Neural crest cell (in vitro differentiated cells): ENCODE measurements around the gene GRIA4. TPM values are rescaled to one million over a fixed set of nuclear protein-coding genes. Genes with fewer than 3 reads are reported as not detected.

Source experiments
- DNase-seq: peaks from one replicate; pipeline ENCODE4 v3.0.0; 2021; ENCODE audit warnings: low read depth, mixed read lengths, low spot score
- H3K27ac Mint-ChIP-seq: one replicate; pipeline ENCODE4 v1.8.0; 2021; ENCODE audit warnings: mild to moderate bottlenecking, mixed read lengths; ENCODE audit not compliant: unreplicated experiment
- H3K27me3 Mint-ChIP-seq: 2 replicates; pipeline ENCODE4 v1.8.0; 2021; ENCODE audit warnings: low read depth, mild to moderate bottlenecking, mixed read lengths
- H3K36me3 Mint-ChIP-seq: 2 replicates; pipeline ENCODE4 v1.8.0; 2021; ENCODE audit warnings: low read depth, mild to moderate bottlenecking, mixed read lengths
- H3K4me1 Mint-ChIP-seq: 2 replicates; pipeline ENCODE4 v1.8.0; 2021; ENCODE audit warnings: mixed read lengths
- H3K4me3 Mint-ChIP-seq: one replicate; pipeline ENCODE4 v1.8.0; 2021; ENCODE audit warnings: mild to moderate bottlenecking, mixed read lengths
- H3K9me3 Mint-ChIP-seq: 2 replicates; pipeline ENCODE4 v1.8.0; 2021; ENCODE audit warnings: mixed read lengths
- total RNA-seq: library from RNA; stranded (reverse); gene quantifications from 2 replicates; pipeline ENCODE4 v1.2.1, GENCODE V29; 2021
- TF ChIP-seq, protein P1 (sequence below): fragments of 200-600 bp; sonication (generic); conservative IDR thresholded peaks from 2 replicates; pipeline ENCODE4 v1.5.0; 2021; ENCODE audit warnings: antibody characterized with exemption, mild to moderate bottlenecking

The GRIA4 gene
- total RNA-seq, 1 donor from 2014 or later, result 2.9 TPM

DNA sequence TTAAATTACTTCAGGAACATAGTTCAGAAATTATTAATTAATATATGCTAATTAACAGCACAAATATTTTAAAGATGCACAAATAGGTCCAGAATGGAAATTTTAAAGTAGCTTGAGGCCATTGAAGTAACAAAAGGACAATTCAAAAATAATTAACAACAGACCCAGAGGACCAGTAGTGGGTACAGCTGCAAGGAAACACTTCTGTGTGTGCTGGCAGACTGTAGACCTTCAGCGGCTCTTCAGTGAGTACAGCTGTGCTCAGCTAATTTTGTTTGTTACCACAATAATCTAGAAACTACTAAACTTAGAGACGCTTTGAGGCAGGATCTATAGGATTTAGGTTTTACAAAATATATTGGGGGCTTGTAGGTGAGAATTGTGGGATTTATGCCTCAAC is 103.8 kb downstream of the GRIA4 start:
- H3K27ac Mint-ChIP-seq, result no peak overlapping the region
- H3K36me3 Mint-ChIP-seq, result no peaks in the 10 kb centered on the region
- H3K4me1 Mint-ChIP-seq, result no peaks in the 10 kb centered on the region
- H3K9me3 Mint-ChIP-seq, result no peaks in the 10 kb centered on the region
- DNase-seq, result no peak
- TF ChIP-seq, protein P1, sequence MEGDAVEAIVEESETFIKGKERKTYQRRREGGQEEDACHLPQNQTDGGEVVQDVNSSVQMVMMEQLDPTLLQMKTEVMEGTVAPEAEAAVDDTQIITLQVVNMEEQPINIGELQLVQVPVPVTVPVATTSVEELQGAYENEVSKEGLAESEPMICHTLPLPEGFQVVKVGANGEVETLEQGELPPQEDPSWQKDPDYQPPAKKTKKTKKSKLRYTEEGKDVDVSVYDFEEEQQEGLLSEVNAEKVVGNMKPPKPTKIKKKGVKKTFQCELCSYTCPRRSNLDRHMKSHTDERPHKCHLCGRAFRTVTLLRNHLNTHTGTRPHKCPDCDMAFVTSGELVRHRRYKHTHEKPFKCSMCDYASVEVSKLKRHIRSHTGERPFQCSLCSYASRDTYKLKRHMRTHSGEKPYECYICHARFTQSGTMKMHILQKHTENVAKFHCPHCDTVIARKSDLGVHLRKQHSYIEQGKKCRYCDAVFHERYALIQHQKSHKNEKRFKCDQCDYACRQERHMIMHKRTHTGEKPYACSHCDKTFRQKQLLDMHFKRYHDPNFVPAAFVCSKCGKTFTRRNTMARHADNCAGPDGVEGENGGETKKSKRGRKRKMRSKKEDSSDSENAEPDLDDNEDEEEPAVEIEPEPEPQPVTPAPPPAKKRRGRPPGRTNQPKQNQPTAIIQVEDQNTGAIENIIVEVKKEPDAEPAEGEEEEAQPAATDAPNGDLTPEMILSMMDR, result no peak
- no peaks in the 10 kb centered on the region for H3K27me3 Mint-ChIP-seq
- no peak overlapping the region for H3K4me3 Mint-ChIP-seq

DNA sequence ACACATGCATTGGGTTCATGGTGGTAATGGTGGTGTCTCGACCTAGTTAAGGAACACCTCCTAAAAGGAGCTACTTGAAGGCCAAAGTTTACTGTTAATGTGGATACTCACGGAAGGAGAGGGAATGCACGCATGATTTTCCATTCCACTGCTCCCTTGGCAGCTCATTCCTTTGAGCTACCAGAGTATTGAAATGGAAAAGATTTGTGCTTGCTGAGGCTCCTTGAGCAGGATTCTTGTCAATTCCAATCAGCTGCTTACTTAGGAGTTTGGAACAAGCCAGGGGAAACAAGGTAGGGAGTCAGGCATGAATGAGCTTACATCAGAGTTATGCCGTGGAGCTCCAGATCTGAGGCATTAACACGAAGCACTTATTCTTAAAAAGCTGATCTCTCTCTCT is 108.8 kb downstream of the GRIA4 start:
- H3K27me3 Mint-ChIP-seq, result no peaks in the 10 kb centered on the region
- no peaks in the 10 kb centered on the region for H3K9me3 Mint-ChIP-seq
- H3K27ac Mint-ChIP-seq, result no peak overlapping the region
- peaks cover 7% of the 10 kb centered on the region for H3K4me1 Mint-ChIP-seq
- TF ChIP-seq, protein P1, result no peak
- DNase-seq, result no peak
- H3K4me3 Mint-ChIP-seq, result no peak overlapping the region
- no peaks in the 10 kb centered on the region for H3K36me3 Mint-ChIP-seq

DNA sequence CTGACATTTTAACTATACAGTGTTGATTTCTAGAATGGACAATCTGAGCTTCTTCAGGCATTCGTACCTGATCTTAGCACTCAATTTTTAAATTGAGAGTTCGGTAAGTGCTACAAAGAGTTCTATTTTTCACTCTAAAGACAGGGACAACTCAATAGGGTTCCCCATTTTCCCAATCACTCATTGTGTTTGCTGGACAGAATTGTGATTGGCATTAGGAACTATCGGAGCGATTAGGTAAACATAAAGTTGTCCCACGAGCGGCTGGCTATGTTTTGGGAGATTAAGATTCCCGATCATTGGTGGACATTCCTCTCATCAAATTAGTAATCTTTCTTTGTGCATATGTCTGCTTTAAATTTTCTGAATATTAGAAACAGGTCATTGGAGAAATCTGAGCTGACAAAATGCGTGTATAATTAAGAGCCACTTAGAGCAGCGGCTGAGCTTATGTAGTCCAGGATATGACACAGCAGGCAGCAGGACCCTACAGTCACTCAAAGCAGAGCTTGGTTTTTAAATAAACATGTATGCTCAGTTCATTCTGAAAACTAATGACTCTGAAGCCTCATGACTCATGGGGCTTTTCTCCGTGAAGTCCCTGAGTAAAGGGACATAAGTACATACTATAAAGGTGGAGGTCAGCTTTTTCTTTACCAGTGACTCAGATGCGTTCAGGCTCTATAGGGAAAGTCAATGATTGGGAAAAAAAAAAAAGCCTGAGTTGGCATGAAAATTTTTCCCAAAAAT is 109.4 kb downstream of the GRIA4 start:
- H3K27me3 Mint-ChIP-seq, result no peaks in the 10 kb centered on the region
- peaks cover 7% of the 10 kb centered on the region for H3K4me1 Mint-ChIP-seq
- no peak for DNase-seq
- H3K4me3 Mint-ChIP-seq, result no peak overlapping the region
- TF ChIP-seq, protein P1, result no peak
- no peak overlapping the region for H3K27ac Mint-ChIP-seq
- H3K36me3 Mint-ChIP-seq, result no peaks in the 10 kb centered on the region
- H3K9me3 Mint-ChIP-seq, result no peaks in the 10 kb centered on the region

DNA sequence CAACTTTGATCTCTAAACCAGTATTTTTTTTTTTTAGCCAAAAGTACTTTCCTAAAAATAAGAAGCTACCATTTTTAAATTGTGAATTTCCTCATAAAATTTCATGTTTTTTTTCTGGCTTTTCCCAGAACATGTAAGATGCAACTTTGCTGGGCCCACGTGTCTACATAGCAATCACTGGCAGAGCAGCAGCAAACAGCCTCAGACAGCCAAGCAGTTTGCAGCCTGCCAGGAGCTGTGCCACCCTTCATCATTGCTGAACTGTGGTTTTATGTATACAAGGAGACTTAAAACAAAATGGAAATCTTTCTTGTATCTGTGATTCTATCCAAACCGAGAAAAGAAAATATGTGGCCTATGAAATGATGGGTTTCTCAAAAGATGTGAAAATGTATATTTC is 110.2 kb downstream of the GRIA4 start:
- Mint-ChIP-seq H3K36me3 (no peaks in the 10 kb centered on the region), H3K27ac (no peak overlapping the region), H3K9me3 (no peaks in the 10 kb centered on the region), H3K4me1 (peaks cover 7% of the 10 kb centered on the region), H3K27me3 (no peaks in the 10 kb centered on the region), H3K4me3 (no peak overlapping the region)
- DNase-seq, result no peak
- TF ChIP-seq, protein P1, result no peak

DNA sequence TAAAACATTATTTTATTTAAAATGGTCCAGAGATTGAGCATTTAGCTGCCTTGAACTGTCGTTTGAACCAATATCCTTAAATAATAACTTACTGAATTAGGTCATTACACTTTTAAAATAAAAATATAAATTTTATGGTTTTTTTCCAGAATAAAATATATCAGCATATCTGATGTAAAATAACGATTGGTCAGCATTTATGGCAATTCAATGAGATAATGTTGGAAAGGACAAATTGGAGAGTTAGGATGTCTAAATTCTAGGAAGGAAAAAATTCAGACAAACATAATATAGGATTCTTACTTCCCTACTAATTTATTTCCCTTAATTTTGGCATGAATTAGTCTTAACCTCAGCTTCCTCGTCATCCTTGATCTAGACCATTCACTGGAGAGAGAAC is 113.4 kb downstream of the GRIA4 start:
- H3K36me3 Mint-ChIP-seq, result no peaks in the 10 kb centered on the region
- TF ChIP-seq, protein P1, result no peak
- no peak overlapping the region for H3K4me3 Mint-ChIP-seq
- peaks cover 7% of the 10 kb centered on the region for H3K4me1 Mint-ChIP-seq
- no peaks in the 10 kb centered on the region for H3K27me3 Mint-ChIP-seq
- no peak for DNase-seq
- H3K27ac Mint-ChIP-seq, result no peak overlapping the region
- peaks cover 4% of the 10 kb centered on the region for H3K9me3 Mint-ChIP-seq
